Gastroesophageal sphincter (tissue), 3 donors: ENCODE measurements around the gene PDIA5.

Experiments
- CTCF ChIP-seq, 4 experiments: fragments of 200-600 bp in 2 of 4; fragments of 450-650 bp in 2 of 4; sonication (generic) in 1 of 4; IDR thresholded peaks; one replicate each; pipeline ENCODE4 v1.5.1; 2017 to 2019; ENCODE audit warnings: antibody characterized with exemption in 4 of 4, mild to moderate bottlenecking in 2 of 4, moderate library complexity in 2 of 4
- POLR2AphosphoS5 ChIP-seq: sonication (generic); formaldehyde crosslinking; IDR thresholded peaks from one replicate; pipeline ENCODE4 v1.6.1; 2017; ENCODE audit warnings: antibody characterized with exemption

- TF ChIP-seq CTCF (IDR thresholded peaks at IDR 0.05) (no peak), POLR2AphosphoS5 (no peak)
These were observed 1.9 kb upstream of the PDIA5 start for GRCh38 chr3:123064914-123065313.
